ENCODE data around the gene WWC2. TPM values are rescaled to one million over a fixed set of nuclear protein-coding genes. Genes with fewer than 3 reads are reported as not detected.

The WWC2 gene
- total RNA-seq, 6 experiments from 2014 or later, result 86.3 to 114 (median 95.2) TPM

DNA sequence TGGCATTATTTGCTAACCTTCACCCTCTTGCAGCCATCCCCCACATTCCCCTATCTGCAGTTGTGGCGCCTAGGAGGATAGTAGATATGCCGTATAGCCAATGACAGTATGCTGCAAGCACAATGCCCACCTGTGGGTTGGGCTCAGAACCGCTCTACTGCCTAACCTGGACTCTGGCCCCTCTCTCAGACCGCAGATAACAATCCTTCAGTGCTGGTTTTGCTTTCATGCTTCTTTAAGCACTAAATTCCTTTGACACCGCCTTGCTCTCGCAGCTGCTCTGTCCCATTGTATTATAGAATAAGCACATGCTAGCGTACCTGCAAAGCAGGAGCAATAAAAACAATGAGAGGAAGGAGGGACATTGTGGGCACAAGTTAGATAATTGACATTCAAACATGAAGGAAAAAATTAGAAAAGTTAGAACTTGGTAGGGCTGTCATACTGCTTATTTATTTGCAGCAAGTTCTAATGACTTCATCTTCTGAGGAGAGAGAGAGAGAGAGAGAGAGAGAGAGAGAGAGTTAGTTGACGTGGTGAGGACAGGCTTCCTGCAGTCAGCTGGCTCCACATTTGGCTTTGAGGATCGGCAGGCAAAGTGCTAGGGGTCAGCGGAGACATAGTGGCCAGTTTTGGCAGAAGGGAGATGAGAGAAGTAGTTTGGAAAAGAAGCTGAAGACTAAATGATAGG is 55.8 kb downstream of the WWC2 start:
- Mint-ChIP-seq H3K27me3 (ENCODE audit: insufficient read depth) (peaks cover 4% of the 10 kb centered on the region), H3K4me3 (no peak overlapping the region), H3K36me3 (ENCODE audit: low read depth) (peaks cover 16% of the 10 kb centered on the region), H3K27ac (no peak overlapping the region), H3K4me1 (ENCODE audit: low read depth) (peaks cover 34% of the 10 kb centered on the region), H3K9me3 (no peaks in the 10 kb centered on the region)
- TF ChIP-seq, protein P1, sequence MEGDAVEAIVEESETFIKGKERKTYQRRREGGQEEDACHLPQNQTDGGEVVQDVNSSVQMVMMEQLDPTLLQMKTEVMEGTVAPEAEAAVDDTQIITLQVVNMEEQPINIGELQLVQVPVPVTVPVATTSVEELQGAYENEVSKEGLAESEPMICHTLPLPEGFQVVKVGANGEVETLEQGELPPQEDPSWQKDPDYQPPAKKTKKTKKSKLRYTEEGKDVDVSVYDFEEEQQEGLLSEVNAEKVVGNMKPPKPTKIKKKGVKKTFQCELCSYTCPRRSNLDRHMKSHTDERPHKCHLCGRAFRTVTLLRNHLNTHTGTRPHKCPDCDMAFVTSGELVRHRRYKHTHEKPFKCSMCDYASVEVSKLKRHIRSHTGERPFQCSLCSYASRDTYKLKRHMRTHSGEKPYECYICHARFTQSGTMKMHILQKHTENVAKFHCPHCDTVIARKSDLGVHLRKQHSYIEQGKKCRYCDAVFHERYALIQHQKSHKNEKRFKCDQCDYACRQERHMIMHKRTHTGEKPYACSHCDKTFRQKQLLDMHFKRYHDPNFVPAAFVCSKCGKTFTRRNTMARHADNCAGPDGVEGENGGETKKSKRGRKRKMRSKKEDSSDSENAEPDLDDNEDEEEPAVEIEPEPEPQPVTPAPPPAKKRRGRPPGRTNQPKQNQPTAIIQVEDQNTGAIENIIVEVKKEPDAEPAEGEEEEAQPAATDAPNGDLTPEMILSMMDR (IDR thresholded peaks at IDR 0.05), result no peak
- no peak for DNase-seq

DNA sequence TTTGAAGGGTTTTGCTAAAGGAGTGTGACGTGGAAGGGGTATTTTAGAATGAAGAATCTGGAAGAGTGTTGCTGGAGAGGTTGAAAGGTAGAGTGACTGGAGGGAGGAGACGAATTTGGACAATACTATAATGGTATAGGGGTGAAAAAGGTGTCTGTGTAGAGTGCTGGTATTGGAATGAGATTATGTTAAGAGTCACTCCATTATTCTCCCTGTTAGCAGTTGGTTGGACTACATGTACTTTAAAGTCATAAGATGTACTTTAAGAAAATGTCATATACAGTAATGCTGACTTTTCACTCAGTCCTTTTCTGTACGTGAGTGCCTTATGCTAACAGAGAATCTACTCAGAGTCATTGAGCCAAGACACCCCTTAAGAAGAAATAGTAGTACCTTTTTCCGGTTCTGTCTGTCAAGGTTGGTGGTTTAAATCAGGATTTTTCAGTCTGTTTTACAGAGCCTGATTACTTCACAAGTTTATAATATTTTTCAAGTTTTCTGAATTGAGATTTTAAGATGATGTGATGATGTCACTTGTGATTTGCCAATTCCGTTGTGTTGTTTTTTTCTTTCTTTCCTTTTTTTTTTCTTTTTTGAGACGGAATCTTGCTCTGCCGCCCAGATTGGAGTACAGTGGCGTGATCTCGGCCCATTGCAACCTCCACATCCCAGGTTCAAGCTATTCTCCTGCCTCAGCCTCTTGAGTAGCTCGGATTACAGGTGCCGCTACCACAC is 56.6 kb downstream of the WWC2 start:
- H3K27ac Mint-ChIP-seq, result no peak overlapping the region
- H3K36me3 Mint-ChIP-seq (ENCODE audit: low read depth), result peaks cover 21% of the 10 kb centered on the region
- H3K4me1 Mint-ChIP-seq (ENCODE audit: low read depth), result peaks cover 38% of the 10 kb centered on the region
- H3K27me3 Mint-ChIP-seq (ENCODE audit: insufficient read depth), result peaks cover 4% of the 10 kb centered on the region
- TF ChIP-seq, protein P1 (IDR thresholded peaks at IDR 0.05), result no peak
- no peaks in the 10 kb centered on the region for H3K9me3 Mint-ChIP-seq
- DNase-seq, result no peak
- H3K4me3 Mint-ChIP-seq, result no peak overlapping the region

DNA sequence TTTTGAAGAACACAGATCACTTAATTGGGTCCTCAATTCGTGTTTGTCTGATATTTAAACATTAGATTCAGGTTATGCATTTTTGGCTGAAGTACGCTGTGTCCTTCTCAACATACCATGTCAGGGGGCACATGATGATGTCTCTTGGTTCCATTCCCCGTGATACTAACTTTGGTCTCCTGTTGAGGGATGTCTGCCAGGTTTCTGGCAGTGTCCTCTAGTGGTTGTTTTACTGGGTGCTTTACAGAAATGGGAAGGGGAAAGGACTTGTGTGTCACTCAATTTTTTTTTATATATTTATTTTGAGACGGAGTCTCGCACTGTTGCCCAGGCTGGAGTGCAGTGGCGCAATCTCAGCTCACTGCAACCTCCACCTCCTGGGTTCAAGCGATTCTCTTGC is 58.2 kb downstream of the WWC2 start:
- TF ChIP-seq, protein P1 (IDR thresholded peaks at IDR 0.05), result peak; percentile 30; the same call in 1 of the 2 replicates
- Mint-ChIP-seq H3K36me3 (ENCODE audit: low read depth) (peaks cover 22% of the 10 kb centered on the region), H3K27ac (no peak overlapping the region), H3K4me3 (no peak overlapping the region), H3K27me3 (ENCODE audit: insufficient read depth) (peaks cover 4% of the 10 kb centered on the region), H3K9me3 (no peaks in the 10 kb centered on the region), H3K4me1 (ENCODE audit: low read depth) (peaks cover 46% of the 10 kb centered on the region)
- no peak for DNase-seq

DNA sequence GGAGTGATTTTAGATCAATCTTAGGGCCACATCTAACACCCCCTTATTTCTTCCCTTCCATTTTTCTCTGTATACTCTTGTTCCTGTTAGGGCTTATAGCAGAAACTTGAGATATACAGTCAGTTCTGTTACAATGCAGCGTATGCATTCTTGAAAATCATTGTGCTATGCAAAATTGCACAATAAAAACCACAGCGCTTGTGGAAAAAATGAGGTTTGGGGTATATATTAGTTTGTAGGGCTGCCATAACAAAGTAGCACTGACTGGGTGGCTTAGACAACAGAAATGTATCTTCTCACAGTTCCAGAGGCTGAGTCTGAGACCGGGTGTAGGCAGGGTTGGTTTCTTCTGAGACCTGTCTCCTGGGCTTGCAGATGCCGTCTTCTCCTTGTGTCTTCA is 59.0 kb downstream of the WWC2 start:
- TF ChIP-seq, protein P1 (IDR thresholded peaks at IDR 0.05), result no peak

DNA sequence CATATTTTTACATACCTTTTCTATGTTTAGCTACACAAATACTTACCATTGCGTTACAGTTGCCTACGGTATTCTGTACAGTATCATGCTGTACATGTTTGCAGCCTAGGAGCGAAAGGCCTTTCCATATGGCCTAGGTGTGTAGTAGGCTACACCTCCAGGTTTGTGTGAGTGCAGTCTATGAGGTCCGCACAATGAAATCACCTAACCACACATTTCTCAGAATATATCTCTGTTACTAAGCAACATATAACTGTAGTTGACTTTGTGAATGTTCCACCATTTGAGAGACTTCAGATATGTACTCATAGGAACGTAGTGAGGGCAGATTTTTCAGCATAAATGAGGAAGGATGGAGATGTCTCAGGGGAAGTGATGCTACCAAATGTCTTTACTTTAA is 62.6 kb downstream of the WWC2 start:
- Mint-ChIP-seq H3K27me3 (ENCODE audit: insufficient read depth) (peaks cover 4% of the 10 kb centered on the region), H3K4me3 (no peak overlapping the region), H3K36me3 (ENCODE audit: low read depth) (peaks cover 31% of the 10 kb centered on the region), H3K27ac (no peak overlapping the region), H3K9me3 (no peaks in the 10 kb centered on the region), H3K4me1 (ENCODE audit: low read depth) (peaks cover 77% of the 10 kb centered on the region)
- TF ChIP-seq, protein P1 (IDR thresholded peaks at IDR 0.05), result no peak
- DNase-seq, result no peak

More for the DNA sequence above, 59.0 kb downstream of the WWC2 start:
- H3K27ac Mint-ChIP-seq, result peak overlapping the region; percentile 60
- H3K4me1 Mint-ChIP-seq (ENCODE audit: low read depth), result peaks cover 55% of the 10 kb centered on the region
- H3K27me3 Mint-ChIP-seq (ENCODE audit: insufficient read depth), result peaks cover 4% of the 10 kb centered on the region
- peak; percentile 29 for DNase-seq
- no peaks in the 10 kb centered on the region for H3K9me3 Mint-ChIP-seq
- H3K4me3 Mint-ChIP-seq, result peak overlapping the region; percentile 27; the same call in 1 of the 2 replicates
- H3K36me3 Mint-ChIP-seq (ENCODE audit: low read depth), result peaks cover 31% of the 10 kb centered on the region

Data from HFFc6 (cell line).